ENCODE data around the gene DCLK1.

DNA sequence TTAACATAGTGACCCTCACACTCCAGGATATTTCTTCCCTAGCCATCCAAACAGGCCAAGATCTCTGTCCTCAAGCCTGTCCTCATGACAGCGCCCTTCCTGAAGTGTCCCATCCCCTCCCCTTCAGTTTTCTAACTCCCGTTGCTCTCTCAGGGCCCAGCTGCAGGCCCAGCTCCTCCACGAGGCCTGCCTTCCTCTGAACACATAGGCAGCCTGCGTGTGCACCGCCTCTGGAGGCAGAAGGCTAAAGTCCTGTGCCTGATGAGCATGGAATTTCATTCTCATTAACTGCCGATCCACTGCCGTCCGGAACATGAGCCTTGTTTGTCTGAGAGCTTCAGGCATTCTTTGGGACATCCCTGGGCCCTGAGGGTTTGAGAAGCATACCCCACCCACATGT, 306.4 kb downstream of the DCLK1 start:
- TF ChIP-seq POLR2AphosphoS5 (IDR thresholded peaks at IDR 0.05; ENCODE audit: low read depth, low read length), result no peak
- TF ChIP-seq FOXP2 (optimal IDR thresholded peaks at IDR 0.05; ENCODE audit: borderline replicate concordance, extremely low read depth, extremely low read length, insufficient read depth), result no peak
- TF ChIP-seq TAF1 (IDR thresholded peaks at IDR 0.05; ENCODE audit: borderline replicate concordance, insufficient read depth, low read length), result no peak
- TF ChIP-seq, protein P1, sequence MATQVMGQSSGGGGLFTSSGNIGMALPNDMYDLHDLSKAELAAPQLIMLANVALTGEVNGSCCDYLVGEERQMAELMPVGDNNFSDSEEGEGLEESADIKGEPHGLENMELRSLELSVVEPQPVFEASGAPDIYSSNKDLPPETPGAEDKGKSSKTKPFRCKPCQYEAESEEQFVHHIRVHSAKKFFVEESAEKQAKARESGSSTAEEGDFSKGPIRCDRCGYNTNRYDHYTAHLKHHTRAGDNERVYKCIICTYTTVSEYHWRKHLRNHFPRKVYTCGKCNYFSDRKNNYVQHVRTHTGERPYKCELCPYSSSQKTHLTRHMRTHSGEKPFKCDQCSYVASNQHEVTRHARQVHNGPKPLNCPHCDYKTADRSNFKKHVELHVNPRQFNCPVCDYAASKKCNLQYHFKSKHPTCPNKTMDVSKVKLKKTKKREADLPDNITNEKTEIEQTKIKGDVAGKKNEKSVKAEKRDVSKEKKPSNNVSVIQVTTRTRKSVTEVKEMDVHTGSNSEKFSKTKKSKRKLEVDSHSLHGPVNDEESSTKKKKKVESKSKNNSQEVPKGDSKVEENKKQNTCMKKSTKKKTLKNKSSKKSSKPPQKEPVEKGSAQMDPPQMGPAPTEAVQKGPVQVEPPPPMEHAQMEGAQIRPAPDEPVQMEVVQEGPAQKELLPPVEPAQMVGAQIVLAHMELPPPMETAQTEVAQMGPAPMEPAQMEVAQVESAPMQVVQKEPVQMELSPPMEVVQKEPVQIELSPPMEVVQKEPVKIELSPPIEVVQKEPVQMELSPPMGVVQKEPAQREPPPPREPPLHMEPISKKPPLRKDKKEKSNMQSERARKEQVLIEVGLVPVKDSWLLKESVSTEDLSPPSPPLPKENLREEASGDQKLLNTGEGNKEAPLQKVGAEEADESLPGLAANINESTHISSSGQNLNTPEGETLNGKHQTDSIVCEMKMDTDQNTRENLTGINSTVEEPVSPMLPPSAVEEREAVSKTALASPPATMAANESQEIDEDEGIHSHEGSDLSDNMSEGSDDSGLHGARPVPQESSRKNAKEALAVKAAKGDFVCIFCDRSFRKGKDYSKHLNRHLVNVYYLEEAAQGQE (IDR thresholded peaks at IDR 0.05; ENCODE audit: insufficient read depth in 1 of 2, low read depth in 2 of 2, low read length in 2 of 2), result no peak
